Mesenchymal stem cell (in vitro differentiated cells and primary cell): ENCODE measurements around the gene UAP1.
"Not testable (repeated sequence)": the region's sequence is repeated elsewhere in the genome, so short reads cannot be mapped to it uniquely, and the experiment has no call there.

Source experiments
- DNase-seq: peaks from one replicate; pipeline ENCODE4 v3.0.0-alpha.2; 2013
- H2AFZ ChIP-seq: one replicate; pipeline ENCODE4 v1.6.1; 2013; ENCODE audit warnings: low read depth, mild to moderate bottlenecking, control low read depth, inconsistent platforms, low read length, moderate library complexity
- H2AK5ac ChIP-seq: 2 replicates; pipeline ENCODE4 v1.6.1; 2013; ENCODE audit warnings: low read length, moderate library complexity, mild to moderate bottlenecking, inconsistent platforms; ENCODE audit not compliant: severe bottlenecking
- H2BK120ac ChIP-seq: one replicate; pipeline ENCODE4 v1.6.1; 2013; ENCODE audit warnings: low read depth, mild to moderate bottlenecking, inconsistent platforms, low read length, moderate library complexity
- H2BK12ac ChIP-seq, 2 experiments: one replicate each; pipeline ENCODE4 v1.6.1; 2013; ENCODE audit warnings: inconsistent platforms in 2 of 2, low read length in 2 of 2, mild to moderate bottlenecking in 2 of 2, moderate library complexity in 2 of 2, control low read depth in 1 of 2
- H2BK15ac ChIP-seq: one replicate; pipeline ENCODE4 v1.6.1; 2013; ENCODE audit warnings: mild to moderate bottlenecking, low read depth, inconsistent platforms; ENCODE audit not compliant: poor library complexity, severe bottlenecking
- H2BK5ac ChIP-seq: 2 replicates; pipeline ENCODE4 v1.6.1; 2013; ENCODE audit warnings: low read depth, mild to moderate bottlenecking, low read length, control low read depth, inconsistent platforms; ENCODE audit not compliant: poor library complexity, severe bottlenecking
- H3K14ac ChIP-seq, 2 experiments: one replicate each; pipeline ENCODE4 v1.6.1; 2013; ENCODE audit warnings: inconsistent platforms in 2 of 2, low read length in 2 of 2, control low read depth in 1 of 2, mild to moderate bottlenecking in 1 of 2, moderate library complexity in 1 of 2
- H3K18ac ChIP-seq, 2 experiments: one replicate each; pipeline ENCODE4 v1.6.1; 2013; ENCODE audit warnings: inconsistent platforms in 2 of 2, low read length in 2 of 2, control low read depth in 1 of 2, low read depth in 1 of 2, mild to moderate bottlenecking in 1 of 2
- H3K23ac ChIP-seq, 2 experiments: one replicate each; pipeline ENCODE4 v1.6.1; 2013; ENCODE audit warnings: inconsistent platforms in 2 of 2, low read length in 2 of 2, mild to moderate bottlenecking in 2 of 2, moderate library complexity in 2 of 2, control low read depth in 1 of 2
- H3K27ac ChIP-seq: 2 replicates; pipeline ENCODE4 v1.5.1; 2013; ENCODE audit warnings: mild to moderate bottlenecking, moderate library complexity, low read length, control low read depth, inconsistent platforms; ENCODE audit not compliant: poor library complexity, severe bottlenecking
- H3K27me3 ChIP-seq, 2 experiments: 2 replicates each; pipeline versions ENCODE4 v1.6.1 to v1.7.0; 2013; ENCODE audit warnings: low read length in 2 of 2, mild to moderate bottlenecking in 2 of 2, moderate library complexity in 2 of 2, control low read depth in 1 of 2, inconsistent platforms in 1 of 2; ENCODE audit not compliant: control insufficient read depth in 1 of 2, insufficient read depth in 1 of 2
- H3K36me3 ChIP-seq, 2 experiments: 2 replicates each; pipeline versions ENCODE4 v1.6.1 to v1.7.0; 2013; ENCODE audit warnings: low read length in 2 of 2, control low read depth in 1 of 2, inconsistent platforms in 1 of 2, low read depth in 1 of 2, mild to moderate bottlenecking in 1 of 2; ENCODE audit not compliant: insufficient read depth in 2 of 2, control insufficient read depth in 1 of 2
- H3K4ac ChIP-seq, 2 experiments: one replicate each; pipeline ENCODE4 v1.6.1; 2013; ENCODE audit warnings: inconsistent platforms in 2 of 2, low read length in 2 of 2, mild to moderate bottlenecking in 2 of 2, moderate library complexity in 2 of 2, control low read depth in 1 of 2, low read depth in 1 of 2
- H3K4me1 ChIP-seq: 2 replicates; pipeline ENCODE4 v1.6.1; 2013; ENCODE audit warnings: low read depth, low read length, control low read depth; ENCODE audit not compliant: control insufficient read depth, insufficient read depth
- H3K4me2 ChIP-seq: 2 replicates; pipeline ENCODE4 v1.6.1; 2013; ENCODE audit warnings: low read length, mild to moderate bottlenecking, inconsistent platforms; ENCODE audit not compliant: poor library complexity, severe bottlenecking
- H3K4me3 ChIP-seq, 2 experiments: 2 replicates each; pipeline versions ENCODE4 v1.5.1 to v1.7.0; 2013; ENCODE audit warnings: low read length in 2 of 2, mild to moderate bottlenecking in 2 of 2, control low read depth in 1 of 2, low read depth in 1 of 2; ENCODE audit not compliant: insufficient read depth in 1 of 2
- H3K79me1 ChIP-seq: replicated peaks from 2 replicates; pipeline ENCODE4 v1.6.1; 2013; ENCODE audit warnings: mild to moderate bottlenecking, control low read depth, low read length, inconsistent platforms; ENCODE audit not compliant: poor library complexity, severe bottlenecking
- H3K9ac ChIP-seq: 2 replicates; pipeline ENCODE4 v1.7.0; 2013; ENCODE audit warnings: mild to moderate bottlenecking, low read length, moderate library complexity
- H3K9me3 ChIP-seq: 2 replicates; pipeline ENCODE4 v1.7.0; 2013; ENCODE audit warnings: mild to moderate bottlenecking, low read length; ENCODE audit not compliant: control insufficient read depth
- H4K8ac ChIP-seq: one replicate; pipeline ENCODE4 v1.6.1; 2013; ENCODE audit warnings: inconsistent platforms, mild to moderate bottlenecking, low read length, moderate library complexity
- H4K91ac ChIP-seq: one replicate; pipeline ENCODE4 v1.6.1; 2013; ENCODE audit warnings: mild to moderate bottlenecking, low read length, inconsistent platforms
- WGBS: methylation state at CpG from one replicate; pipeline ENCODE4 v1.1.7; 2013; ENCODE audit warnings: mixed read lengths; 5-methylcytosine and 5-hydroxymethylcytosine counted together

UAP1 gene

GRCh38 chr1:162590686-162591085 is 29.2 kb downstream of the UAP1 start:
- Histone ChIP-seq H2BK120ac (no peak overlapping the region), H3K27ac (no peak overlapping the region), H4K91ac (no peak overlapping the region), H3K79me1 (peaks cover 17% of the 10 kb centered on the region), H2BK12ac (no peak overlapping the region), H3K9ac (no peak overlapping the region), H2BK5ac (no peak overlapping the region), H3K18ac (no peak overlapping the region), H2BK15ac (no peak overlapping the region), H3K4me1 (no peaks in the 10 kb centered on the region), H3K9me3 (no peaks in the 10 kb centered on the region), H3K36me3 (peaks cover 17 to 97% of the 10 kb centered on the region in 2 experiments), H3K14ac (no peak overlapping the region), H3K4me2 (no peak overlapping the region), H3K27me3 (no peaks in the 10 kb centered on the region), H3K4me3 (no peak overlapping the region), H3K23ac (no peak overlapping the region), H4K8ac (no peak overlapping the region), H2AK5ac (no peak overlapping the region), H3K4ac (no peak overlapping the region), H2AFZ (no peak overlapping the region)
- no CpG with 5 or more reads among the region's 2 CpGs for WGBS
- DNase-seq = no peak

- Histone ChIP-seq H4K91ac (no peak overlapping the region), H3K9ac (no peak overlapping the region), H3K9me3 (no peaks in the 10 kb centered on the region), H4K8ac (no peak overlapping the region), H3K4ac (no peak overlapping the region), H2AFZ (no peak overlapping the region), H3K4me3 (no peak overlapping the region), H2BK5ac (no peak overlapping the region), H3K14ac (no peak overlapping the region), H2AK5ac (no peak overlapping the region), H2BK15ac (no peak overlapping the region), H3K18ac (no peak overlapping the region), H2BK12ac (no peak overlapping the region), H3K36me3 (peaks cover 9 to 94% of the 10 kb centered on the region in 2 experiments), H3K27ac (no peak overlapping the region), H3K4me2 (no peak overlapping the region), H3K4me1 (no peaks in the 10 kb centered on the region), H3K79me1 (peaks cover 11% of the 10 kb centered on the region), H3K27me3 (no peaks in the 10 kb centered on the region), H3K23ac (no peak overlapping the region), H2BK120ac (no peak overlapping the region)
- no peak for DNase-seq
- WGBS = 100% methylated on average over 2 of the region's 2 CpGs
These were observed 35.1 kb downstream of the UAP1 start for GRCh38 chr1:162596514-162597170.

GRCh38 chr1:162599451-162599850 is 37.9 kb downstream of the UAP1 start:
- Histone ChIP-seq H2BK120ac (no peak overlapping the region), H2BK15ac (no peak overlapping the region), H3K36me3 (peaks cover 7 to 86% of the 10 kb centered on the region in 2 experiments), H3K9me3 (no peaks in the 10 kb centered on the region), H3K23ac (no peak overlapping the region), H2AFZ (no peak overlapping the region), H3K27ac (no peak overlapping the region), H2BK12ac (no peak overlapping the region), H3K4me3 (no peak overlapping the region), H3K27me3 (no peaks in the 10 kb centered on the region), H3K4me1 (no peaks in the 10 kb centered on the region), H3K14ac (no peak overlapping the region), H4K91ac (no peak overlapping the region), H2BK5ac (no peak overlapping the region), H3K9ac (no peak overlapping the region), H3K79me1 (peaks cover 3% of the 10 kb centered on the region), H3K4me2 (no peak overlapping the region), H3K4ac (no peak overlapping the region), H3K18ac (no peak overlapping the region), H2AK5ac (no peak overlapping the region), H4K8ac (no peak overlapping the region)
- DNase-seq = no peak
- 100% methylated on average over 1 of the region's 1 CpG for WGBS

- not testable (repeated sequence) for H2AFZ ChIP-seq, H3K18ac ChIP-seq, H3K79me1 ChIP-seq, H3K4ac ChIP-seq, H4K8ac ChIP-seq, H3K23ac ChIP-seq, H4K91ac ChIP-seq, H3K27me3 ChIP-seq, H3K4me1 ChIP-seq, H2AK5ac ChIP-seq, H3K4me3 ChIP-seq, H3K27ac ChIP-seq, H2BK15ac ChIP-seq, H3K9ac ChIP-seq, H2BK5ac ChIP-seq, DNase-seq, H2BK12ac ChIP-seq, H3K4me2 ChIP-seq, H3K9me3 ChIP-seq, H2BK120ac ChIP-seq, H3K14ac ChIP-seq
- 97% methylated on average over 1 of the region's 2 CpGs for WGBS
- peaks cover 3 to 67% of the 10 kb centered on the region in 2 experiments for H3K36me3 ChIP-seq
These were observed 41.6 kb downstream of the UAP1 start for GRCh38 chr1:162603117-162603516.
